Renal pelvis (tissue), 12 donors: Measurements from ENCODE around the gene PICALM. TPM values are rescaled to one million over a fixed set of nuclear protein-coding genes. Genes with fewer than 3 reads are reported as not detected.
"Not testable (repeated sequence)": the region's sequence is repeated elsewhere in the genome, so short reads cannot be mapped to it uniquely, and the experiment has no call there.

Experiments
- DNase-seq: peaks from one replicate; pipeline ENCODE4 v3.0.0-alpha.2; 2013
- long read RNA-seq, 16 experiments: transcript quantifications; one replicate each; lab custom pipeline, GENCODE V29; 2026
- polyA plus RNA-seq, 3 donors: library from polyadenylated mRNA; unstranded; fragments of 120-200 nt; gene quantifications; one replicate each; pipeline ENCODE4 v1.2.1, GENCODE V29; 2013; ENCODE audit not compliant: insufficient read length in 3 of 3

PICALM gene, protein sequence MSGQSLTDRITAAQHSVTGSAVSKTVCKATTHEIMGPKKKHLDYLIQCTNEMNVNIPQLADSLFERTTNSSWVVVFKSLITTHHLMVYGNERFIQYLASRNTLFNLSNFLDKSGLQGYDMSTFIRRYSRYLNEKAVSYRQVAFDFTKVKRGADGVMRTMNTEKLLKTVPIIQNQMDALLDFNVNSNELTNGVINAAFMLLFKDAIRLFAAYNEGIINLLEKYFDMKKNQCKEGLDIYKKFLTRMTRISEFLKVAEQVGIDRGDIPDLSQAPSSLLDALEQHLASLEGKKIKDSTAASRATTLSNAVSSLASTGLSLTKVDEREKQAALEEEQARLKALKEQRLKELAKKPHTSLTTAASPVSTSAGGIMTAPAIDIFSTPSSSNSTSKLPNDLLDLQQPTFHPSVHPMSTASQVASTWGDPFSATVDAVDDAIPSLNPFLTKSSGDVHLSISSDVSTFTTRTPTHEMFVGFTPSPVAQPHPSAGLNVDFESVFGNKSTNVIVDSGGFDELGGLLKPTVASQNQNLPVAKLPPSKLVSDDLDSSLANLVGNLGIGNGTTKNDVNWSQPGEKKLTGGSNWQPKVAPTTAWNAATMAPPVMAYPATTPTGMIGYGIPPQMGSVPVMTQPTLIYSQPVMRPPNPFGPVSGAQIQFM
- 100 to 1,000 TPM; 223 to 279 (median 243) TPM for polyA plus RNA-seq
- long read RNA-seq, donor 1, transcript PICALM-219 (20 exons, 3,474 nt): major isoform, 17 of 21 reads
- long read RNA-seq, donor 1, partial matches to known transcripts: 0 of 21 reads
- long read RNA-seq, donor 1, other reads (novel, unspliced or antisense): 0 of 21 reads
- long read RNA-seq, donor 2, transcript PICALM-205 (3 exons, 738 nt): major isoform, 12 of 36 reads
- long read RNA-seq, donor 2, transcript PICALM-219 (20 exons, 3,474 nt): minor isoform, 9 of 36 reads
- long read RNA-seq, donor 2, partial matches to known transcripts: 14 of 36 reads
- long read RNA-seq, donor 2, other reads (novel, unspliced or antisense): 0 of 36 reads
- long read RNA-seq, donor 3, transcript PICALM-205 (3 exons, 738 nt): minor isoform, 8 of 34 reads
- long read RNA-seq, donor 3, transcript PICALM-219 (20 exons, 3,474 nt): major isoform, 13 of 34 reads
- long read RNA-seq, donor 3, partial matches to known transcripts: 5 of 34 reads
- long read RNA-seq, donor 3, other reads (novel, unspliced or antisense): 8 of 34 reads
- long read RNA-seq, donor 4, transcript PICALM-205 (3 exons, 738 nt): minor isoform, 8 of 26 reads
- long read RNA-seq, donor 4, transcript PICALM-219 (20 exons, 3,474 nt): major isoform, 10 of 26 reads
- long read RNA-seq, donor 4, partial matches to known transcripts: 7 of 26 reads
- long read RNA-seq, donor 4, other reads (novel, unspliced or antisense): 0 of 26 reads
- long read RNA-seq, donor 5, transcript PICALM-219 (20 exons, 3,474 nt): major isoform, 8 of 11 reads
- long read RNA-seq, donor 5, partial matches to known transcripts: 0 of 11 reads
- long read RNA-seq, donor 5, other reads (novel, unspliced or antisense): 0 of 11 reads
- long read RNA-seq, donor 6, transcript PICALM-205 (3 exons, 738 nt): minor isoform, 8 of 44 reads
- long read RNA-seq, donor 6, transcript PICALM-219 (20 exons, 3,474 nt): major isoform, 14 of 44 reads
- long read RNA-seq, donor 6, partial matches to known transcripts: 12 of 44 reads
- long read RNA-seq, donor 6, other reads (novel, unspliced or antisense): 8 of 44 reads
- long read RNA-seq, donor 7, transcript PICALM-219 (20 exons, 3,474 nt): minor isoform, 10 of 44 reads
- long read RNA-seq, donor 7, transcript PICALM-205 (3 exons, 738 nt): major isoform, 20 of 44 reads
- long read RNA-seq, donor 7, partial matches to known transcripts: 6 of 44 reads
- long read RNA-seq, donor 7, other reads (novel, unspliced or antisense): 8 of 44 reads
- long read RNA-seq, donor 8, partial matches to known transcripts: 0 of 6 reads
- long read RNA-seq, donor 8, other reads (novel, unspliced or antisense): 0 of 6 reads
- long read RNA-seq, donor 9, transcript PICALM-205 (3 exons, 738 nt): minor isoform, 9 of 61 reads
- long read RNA-seq, donor 9, transcript PICALM-219 (20 exons, 3,474 nt): major isoform, 14 of 61 reads
- long read RNA-seq, donor 9, partial matches to known transcripts: 38 of 61 reads
- long read RNA-seq, donor 9, other reads (novel, unspliced or antisense): 0 of 61 reads
- long read RNA-seq, donor 10, transcript PICALM-219 (20 exons, 3,474 nt): minor isoform, 5 of 98 reads
- long read RNA-seq, donor 10, transcript PICALM-205 (3 exons, 738 nt): major isoform, 7 of 98 reads
- long read RNA-seq, donor 10, partial matches to known transcripts: 85 of 98 reads
- long read RNA-seq, donor 10, other reads (novel, unspliced or antisense): 0 of 98 reads
- long read RNA-seq, donor 11, transcript PICALM-205 (3 exons, 738 nt): major isoform, 9 of 22 reads
- long read RNA-seq, donor 11, transcript PICALM-219 (20 exons, 3,474 nt): minor isoform, 8 of 22 reads
- long read RNA-seq, donor 11, partial matches to known transcripts: 5 of 22 reads
- long read RNA-seq, donor 11, other reads (novel, unspliced or antisense): 0 of 22 reads
- long read RNA-seq, donor 12, transcript PICALM-219 (20 exons, 3,474 nt): major isoform, 16 of 53 reads
- long read RNA-seq, donor 12, transcript PICALM-205 (3 exons, 738 nt): major isoform, 16 of 53 reads
- long read RNA-seq, donor 12, partial matches to known transcripts: 5 of 53 reads
- long read RNA-seq, donor 12, other reads (novel, unspliced or antisense): 13 of 53 reads
- long read RNA-seq, donor 13, transcript PICALM-219 (20 exons, 3,474 nt): major isoform, 8 of 17 reads
- long read RNA-seq, donor 13, transcript PICALM-205 (3 exons, 738 nt): major isoform, 8 of 17 reads
- long read RNA-seq, donor 13, partial matches to known transcripts: 0 of 17 reads
- long read RNA-seq, donor 13, other reads (novel, unspliced or antisense): 0 of 17 reads
- long read RNA-seq, donor 14: 0 reads
- long read RNA-seq, donor 15, transcript PICALM-205 (3 exons, 738 nt): minor isoform, 7 of 20 reads
- long read RNA-seq, donor 15, transcript PICALM-219 (20 exons, 3,474 nt): major isoform, 12 of 20 reads
- long read RNA-seq, donor 15, partial matches to known transcripts: 0 of 20 reads
- long read RNA-seq, donor 15, other reads (novel, unspliced or antisense): 0 of 20 reads
- long read RNA-seq, donor 16, transcript PICALM-205 (3 exons, 738 nt): minor isoform, 10 of 34 reads
- long read RNA-seq, donor 16, transcript PICALM-219 (20 exons, 3,474 nt): major isoform, 13 of 34 reads
- long read RNA-seq, donor 16, partial matches to known transcripts: 0 of 34 reads
- long read RNA-seq, donor 16, other reads (novel, unspliced or antisense): 11 of 34 reads

DNA sequence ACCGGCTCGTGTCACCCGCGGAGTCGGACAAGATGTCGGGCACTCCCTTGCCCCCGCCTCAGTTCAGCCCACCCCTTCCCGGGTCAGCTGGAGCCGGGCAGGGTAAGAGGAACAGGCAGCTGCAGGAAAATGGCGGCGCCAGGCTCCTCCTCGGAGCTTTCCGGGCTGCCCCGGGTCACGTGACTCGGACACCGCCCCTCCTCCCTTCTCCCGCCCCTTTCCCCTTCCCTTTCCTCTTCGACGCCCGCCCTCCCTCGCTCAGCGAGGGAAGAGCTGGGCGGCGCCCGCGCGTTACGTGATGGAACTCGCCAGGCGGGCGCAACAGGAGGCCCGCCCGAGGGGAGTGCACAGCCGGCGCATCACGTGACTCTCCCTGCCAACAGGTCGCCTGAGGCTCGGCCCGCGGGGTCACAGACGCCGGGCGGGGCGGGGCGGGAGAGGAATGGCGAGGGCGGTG is at the start of gene PICALM:
Gene PICALM, minus strand, starts transcription at position 134 of the 457 bp plus-strand sequence. CDS start 304 bp downstream, outside the sequence.
- DNase-seq: peak; percentile 99

DNA sequence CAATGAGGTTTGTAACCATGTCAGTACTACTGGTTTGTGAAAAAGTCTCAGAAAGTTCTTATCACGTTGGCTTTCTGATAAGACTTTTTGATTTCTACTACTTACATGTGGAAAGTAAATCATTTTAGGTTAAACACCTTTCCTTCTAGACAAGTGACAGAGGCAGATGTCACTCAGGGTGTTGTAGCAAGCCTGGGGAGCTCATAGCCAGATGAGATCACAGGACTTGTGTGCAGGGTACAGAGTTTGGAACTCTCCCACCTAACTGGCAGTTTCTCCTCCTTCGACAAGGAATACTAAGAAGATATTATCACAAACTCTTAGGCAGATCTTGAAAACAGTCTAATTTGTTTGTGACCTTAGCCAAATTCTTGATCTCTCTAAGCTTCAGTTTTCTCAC is 49.4 kb upstream of the PICALM start:
- no peak for DNase-seq

DNA sequence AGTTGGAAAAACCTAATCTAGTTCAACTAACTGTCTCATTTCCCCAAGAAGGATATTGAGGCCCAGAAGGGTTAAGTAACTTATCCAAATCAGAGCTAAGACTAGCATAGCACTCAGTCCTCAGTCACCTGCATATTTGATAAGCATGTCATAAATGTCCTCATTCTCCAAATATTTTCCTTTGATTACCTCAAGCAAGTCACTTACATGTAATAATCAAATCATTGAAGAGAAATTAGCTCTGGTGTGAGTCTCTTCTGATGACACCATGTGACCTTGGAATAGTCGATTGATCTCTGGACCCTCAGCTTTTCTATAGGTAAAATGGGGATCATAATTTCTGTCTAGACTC is 48.8 kb upstream of the PICALM start:
- no peak for DNase-seq

DNA sequence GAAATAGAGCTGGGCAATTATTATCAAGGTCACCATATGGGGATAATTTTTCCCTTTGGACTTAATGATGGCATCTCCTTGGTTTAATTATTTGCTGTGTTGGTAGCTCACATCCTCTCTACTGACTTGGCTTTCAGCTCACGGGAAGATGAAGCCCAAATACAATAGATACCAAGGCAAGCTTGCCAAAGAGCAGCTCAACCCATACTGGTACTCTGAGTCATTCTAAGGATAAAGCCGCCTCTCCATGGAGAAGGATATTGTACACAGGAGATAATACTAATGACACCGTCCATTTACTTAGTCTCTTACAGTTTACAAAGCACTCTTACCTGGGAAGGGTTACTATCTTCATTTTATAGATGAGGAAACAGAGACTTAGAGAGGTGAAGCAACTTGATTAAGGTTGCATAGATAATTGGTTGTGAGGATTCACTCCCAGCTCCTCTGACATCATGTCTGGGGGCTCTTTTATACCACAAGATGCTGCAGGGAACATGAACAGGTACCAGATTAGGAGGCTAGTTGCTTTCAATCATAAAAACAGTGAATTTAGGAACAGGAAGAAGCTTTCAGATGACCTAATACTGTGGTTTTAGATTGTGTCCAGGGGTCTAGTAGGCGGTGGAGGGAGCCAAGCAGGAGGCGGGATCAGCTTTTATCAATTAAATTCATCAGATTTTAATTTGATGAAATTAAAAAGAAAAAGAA is 48.3 kb upstream of the PICALM start:
- no peak for DNase-seq

DNA sequence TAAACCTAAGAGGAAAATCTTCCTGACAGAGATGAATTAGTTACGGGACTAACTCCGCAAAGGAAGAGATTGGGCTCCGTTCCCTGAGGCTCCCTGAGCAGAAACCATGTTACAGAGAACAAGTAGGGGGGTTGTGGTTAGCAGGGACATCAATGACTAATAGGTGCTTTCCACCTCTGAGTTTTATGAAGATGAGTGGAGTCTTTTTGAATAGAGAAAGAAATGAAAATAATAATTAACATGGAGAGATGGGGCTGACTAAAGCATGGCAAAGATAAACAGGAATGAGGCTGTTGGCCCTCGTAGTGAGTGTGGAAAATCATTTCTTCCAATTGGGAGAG is 47.5 kb upstream of the PICALM start:
- DNase-seq: no peak

DNA sequence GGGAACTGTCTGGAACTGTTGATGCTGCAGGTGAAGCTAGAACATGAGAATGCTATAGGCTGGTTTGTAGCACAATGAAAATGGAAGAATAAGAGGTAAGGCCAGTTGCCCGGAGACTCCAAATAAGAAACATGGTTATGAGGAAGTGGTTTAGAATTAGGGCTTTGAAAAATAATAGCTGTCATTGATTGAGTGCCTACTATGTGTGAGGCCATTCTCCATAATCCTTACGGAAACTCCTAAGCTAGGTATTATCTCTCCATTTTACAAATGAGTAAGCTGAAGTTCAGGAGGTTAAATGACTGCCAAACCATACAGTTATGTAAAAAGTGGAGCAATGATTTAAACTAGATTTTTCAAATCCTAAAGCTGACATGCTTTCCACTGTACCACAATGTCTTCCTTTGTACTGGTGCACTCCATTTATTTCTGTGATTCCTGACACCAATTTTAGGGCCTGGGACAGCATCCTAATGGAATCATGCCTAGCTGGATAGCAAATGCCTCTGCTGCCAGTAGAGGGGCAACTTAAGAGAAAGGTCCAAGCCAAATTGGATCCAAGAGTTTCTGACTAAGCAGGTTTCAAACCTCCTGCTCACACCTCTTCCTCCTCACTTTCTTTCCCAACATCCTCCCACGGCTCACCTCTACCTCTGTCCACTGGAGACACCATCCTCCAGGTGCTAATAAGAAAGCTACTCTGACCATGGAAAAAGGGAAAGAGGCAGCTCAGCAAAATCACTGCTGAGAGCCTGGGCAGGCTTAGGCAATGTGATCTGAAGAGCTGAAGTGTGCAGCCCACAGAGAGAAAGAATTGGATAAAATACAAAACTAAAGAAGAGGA is 46.9 kb upstream of the PICALM start:
- no peak for DNase-seq

DNA sequence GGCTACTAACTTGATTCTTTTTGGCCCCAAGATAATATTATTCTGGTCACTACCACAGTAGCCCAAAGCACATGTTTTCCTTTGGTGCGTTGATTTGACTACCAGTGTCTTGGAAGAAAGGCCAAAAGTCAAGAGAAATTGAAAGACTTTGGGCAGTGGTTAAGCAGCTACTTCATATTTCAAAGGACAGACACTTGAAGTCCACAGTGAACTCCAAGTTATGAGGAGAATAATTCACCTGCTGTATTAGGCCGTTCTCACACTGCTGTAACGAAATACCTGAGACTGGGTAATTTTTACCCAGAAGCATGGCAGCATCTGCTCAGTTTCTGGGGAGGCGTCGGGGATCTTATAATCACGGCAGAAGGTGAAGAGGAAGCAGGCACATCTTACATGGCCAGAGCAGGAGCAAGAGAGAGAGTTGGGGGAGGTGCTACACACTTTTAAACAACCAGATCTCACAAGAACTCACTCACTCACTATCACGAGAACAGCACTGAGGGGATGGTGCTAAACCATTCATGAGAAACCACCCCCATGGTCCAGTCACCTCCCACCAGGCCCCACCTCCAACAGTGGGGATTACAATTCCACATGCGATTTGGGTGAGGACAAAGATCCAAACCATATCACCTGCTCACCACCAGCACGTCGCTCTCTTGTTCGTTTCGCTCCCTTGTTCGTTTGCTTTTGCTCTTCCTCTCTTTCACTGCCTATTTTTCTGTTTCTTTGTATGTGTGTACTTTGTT is 40.2 kb upstream of the PICALM start:
- DNase-seq: no peak

DNA sequence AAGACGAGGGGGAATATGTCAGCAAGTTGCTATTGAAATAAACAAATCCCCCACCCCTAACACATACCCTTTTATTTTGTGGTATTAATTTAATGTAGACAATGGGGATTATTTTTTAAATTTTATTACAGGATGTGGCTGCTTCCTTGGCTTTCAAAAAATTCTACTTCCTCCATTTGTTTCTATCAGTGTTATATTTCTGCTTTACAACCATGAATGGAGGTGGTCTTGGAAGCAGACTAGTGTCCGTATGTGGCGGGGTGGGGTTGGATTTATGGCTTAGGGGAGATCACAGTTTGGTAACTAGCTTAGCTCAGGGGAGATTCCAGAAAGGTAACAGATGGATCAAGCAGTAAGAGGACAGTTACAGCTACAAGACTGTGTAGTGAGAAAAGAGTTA is 39.3 kb upstream of the PICALM start:
- DNase-seq: no peak

DNA sequence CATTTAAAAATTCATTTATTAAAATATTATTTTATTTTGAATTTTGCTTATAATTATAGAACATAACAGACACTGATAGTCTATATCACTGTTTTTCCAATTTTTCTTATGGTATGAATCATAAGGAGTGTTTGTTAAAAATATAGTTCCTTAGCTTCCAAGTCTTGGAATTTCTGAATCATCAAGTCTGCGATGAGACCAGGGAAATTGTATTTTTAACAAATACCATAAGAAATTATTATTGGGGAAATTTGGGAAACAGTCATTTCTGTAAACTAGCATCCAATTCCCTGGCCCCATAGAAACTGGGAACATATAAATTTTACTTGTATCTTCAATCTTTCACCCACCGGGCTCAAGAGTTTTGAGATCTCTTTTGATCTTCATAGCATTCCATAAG is 38.0 kb upstream of the PICALM start:
- DNase-seq: no peak

DNA sequence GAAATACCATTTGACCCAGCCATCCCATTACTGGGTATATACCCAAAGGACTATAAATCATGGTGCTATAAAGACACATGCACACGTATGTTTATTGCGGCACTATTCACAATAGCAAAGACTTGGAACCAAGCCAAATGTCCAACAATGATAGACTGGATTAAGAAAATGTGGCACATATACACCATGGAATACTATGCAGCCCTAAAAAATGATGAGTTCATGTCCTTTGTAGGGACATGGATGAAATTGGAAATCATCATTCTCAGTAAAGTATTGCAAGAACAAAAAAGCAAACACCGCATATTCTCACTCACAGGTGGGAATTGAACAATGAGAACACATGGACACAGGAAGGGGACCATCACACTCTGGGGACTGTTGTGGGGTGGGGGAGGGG is 37.1 kb upstream of the PICALM start:
- DNase-seq: not testable (repeated sequence)

DNA sequence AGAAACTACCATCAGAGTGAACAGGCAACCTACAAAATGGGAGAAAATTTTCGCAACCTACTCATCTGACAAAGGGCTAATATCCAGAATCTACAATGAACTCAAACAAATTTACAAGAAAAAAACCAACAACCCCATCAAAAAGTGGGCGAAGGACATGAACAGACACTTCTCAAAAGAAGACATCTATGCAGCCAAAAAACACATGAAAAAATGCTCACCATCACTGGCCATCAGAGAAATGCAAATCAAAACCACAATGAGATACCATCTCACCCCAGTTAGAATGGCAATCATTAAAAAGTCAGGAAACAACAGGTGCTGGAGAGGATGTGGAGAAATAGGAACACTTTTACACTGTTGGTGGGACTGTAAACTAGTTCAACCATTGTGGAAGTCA is 36.7 kb upstream of the PICALM start:
- DNase-seq: not testable (repeated sequence)

DNA sequence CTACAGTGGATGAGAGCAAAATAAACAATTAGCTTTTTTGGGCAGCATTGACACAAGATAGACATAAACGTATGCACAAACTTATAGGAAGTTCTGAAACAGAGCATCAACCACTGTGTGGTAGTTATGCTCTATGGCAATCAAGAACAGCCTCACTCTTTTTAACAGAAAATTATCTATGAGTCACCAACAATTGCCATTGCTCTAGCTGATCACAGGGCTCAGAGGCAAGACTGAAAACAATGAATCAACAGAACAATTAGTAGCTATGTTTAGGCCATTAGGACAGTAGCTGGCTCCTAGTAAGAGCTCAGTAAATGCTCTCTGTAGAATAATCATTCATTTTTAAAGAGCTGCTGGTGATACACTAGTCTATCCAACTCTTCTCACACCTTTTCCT is 34.9 kb upstream of the PICALM start:
- no peak for DNase-seq

DNA sequence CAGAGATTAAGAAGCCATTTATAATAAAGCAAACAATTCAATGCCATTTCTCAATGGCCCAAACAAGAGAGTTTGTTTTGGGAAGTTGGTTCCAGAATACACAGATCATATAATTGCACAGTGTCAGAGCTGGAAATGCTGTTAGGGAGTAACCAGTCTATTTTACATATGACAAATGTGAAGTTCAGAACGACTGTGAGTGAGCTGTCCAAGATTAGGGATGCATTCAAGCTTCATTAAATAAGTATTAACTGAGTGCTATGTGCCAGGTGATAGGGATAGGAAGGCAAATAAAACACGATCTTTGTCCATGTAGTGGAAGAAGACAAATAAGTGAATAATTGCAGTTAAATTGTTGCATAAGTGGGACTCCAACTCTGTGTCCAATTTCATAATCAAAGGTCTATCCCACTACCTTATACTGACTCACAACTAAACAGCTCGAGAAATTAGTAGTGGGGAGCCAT is 33.1 kb upstream of the PICALM start:
- no peak for DNase-seq

DNA sequence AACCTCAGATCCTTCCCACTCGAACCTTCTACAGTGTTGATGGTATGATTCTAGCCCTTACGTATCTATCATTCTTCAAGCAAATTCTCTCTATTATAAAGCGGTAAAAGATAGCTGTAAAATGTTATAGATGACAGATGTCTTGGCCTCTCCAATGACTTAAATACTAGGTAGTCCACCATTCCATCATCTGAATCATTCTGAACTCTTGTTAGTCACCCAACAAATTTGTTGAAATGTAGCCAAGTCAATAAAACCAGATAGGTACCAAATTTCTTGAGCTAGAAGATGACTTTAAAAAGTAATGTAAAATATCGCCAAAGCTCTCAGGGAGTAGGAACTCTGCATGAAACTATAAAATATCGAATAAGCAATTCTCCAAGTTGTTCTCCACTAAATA is 32.6 kb upstream of the PICALM start:
- DNase-seq: no peak

DNA sequence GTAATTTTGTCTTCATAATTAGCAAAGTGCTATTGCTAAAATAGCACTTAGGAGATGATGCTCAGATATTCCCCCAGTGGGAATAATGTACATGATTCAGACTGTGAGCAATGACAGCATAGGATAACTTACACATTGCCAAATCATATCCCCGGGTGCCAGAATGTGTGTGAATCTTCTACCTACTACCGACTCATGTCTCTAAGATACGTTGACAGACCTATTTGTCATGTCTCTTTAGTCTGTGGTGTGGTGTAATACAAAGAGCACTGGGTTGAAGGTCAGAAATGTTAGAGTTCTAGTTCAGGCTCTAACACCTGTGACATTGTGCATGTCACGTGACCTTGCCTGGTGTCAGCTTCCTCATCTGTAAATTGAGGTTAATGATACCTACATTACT is 31.0 kb upstream of the PICALM start:
- DNase-seq: no peak
